ENCODE data around the gene SLC24A3.

The SLC24A3 gene

DNA sequence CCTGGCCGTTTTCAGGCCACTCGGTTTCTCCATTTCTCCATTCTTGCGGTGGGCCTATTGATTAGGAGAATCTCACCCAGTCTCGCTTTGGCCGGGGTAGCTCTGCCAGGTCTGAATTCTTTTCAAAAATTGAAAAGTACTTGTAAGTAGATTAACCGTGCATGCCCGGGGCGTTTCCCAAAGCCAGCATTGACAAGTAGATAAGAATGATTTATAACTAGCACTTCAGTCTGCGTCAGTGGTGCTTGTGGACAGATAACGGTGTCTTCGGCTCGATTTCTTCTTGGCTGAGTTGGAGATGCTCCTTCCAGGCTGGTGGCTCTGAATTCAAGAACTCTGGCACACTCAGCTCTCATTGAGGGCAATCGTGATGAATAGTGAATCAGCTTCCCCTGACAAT, 29.0 kb downstream of the SLC24A3 start:
- DNase-seq (ENCODE audit: low spot score), result no peak

DNA sequence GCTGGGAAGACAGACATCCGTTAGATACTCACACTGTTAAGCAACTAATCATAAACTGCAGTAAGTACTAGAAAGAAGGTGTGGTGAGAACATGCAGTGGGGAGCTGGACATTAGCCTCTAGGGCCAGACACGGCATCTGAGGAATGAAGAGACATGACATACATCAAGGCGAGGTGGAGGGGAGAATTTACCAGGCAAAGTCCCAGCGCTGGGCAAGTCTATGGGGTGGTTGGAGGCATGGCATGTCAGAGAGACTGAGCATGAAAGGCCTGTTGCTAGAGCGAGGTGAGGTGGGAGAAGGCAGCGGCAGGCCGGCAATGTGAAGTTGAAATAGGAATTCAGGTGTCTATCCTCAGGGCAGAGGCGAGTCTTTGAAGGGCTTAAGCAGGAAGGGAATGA, 31.8 kb downstream of the SLC24A3 start:
- DNase-seq (ENCODE audit: low spot score), result no peak

DNA sequence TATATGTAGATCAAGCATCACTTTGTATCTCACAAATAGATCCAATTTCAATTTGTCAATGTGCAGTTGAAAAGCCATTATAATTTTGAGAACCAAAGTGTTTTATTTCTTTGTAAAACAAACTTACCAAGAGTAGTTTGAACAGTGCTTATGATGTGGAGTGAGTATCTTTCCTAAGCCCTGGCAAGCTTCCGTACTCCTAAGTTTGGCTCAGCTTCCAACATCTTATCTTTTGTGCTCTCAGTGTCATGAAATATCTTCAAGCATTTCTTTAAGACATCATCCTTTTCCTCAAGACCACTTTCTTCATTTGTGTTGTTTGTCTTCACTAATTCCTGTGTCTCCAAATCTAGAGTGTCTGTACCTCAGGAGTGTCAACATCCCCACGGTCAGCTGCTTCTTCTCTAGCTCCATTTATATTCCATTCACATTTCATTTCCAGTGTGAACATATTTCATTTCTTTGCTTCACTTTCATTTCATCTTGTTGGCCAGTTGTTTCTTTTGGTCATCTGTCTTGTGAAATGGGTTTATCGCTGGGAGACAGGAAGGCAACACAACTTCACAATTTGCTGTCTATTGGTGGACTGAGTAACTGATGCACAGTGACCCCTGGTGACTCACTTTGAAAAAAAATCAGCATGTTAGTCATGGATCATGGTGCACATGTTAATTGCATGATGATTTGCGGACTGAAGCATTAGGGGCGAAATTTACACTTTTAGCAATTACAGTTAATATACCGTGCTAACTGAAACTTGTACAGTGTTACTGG, 36.9 kb downstream of the SLC24A3 start:
- DNase-seq (ENCODE audit: low spot score), result no peak

DNA sequence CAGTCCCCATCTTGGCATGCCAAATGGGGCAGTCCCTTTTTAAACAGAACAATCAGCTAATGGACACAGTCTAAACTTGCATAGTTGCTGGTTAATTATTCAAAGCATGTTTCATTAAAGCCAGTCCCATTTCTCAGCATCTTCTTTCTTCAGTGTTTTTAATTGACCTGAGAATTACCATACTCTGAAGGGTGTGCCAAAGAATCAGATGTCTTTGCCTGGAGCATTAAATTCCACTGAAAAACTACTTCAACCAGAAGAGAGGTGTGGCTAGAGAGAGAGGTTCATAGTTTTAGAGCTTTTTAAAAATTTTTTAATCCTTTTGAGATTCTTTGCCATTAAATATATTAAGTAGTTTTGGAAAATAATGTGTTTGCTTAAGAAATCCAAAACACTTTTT, 37.9 kb downstream of the SLC24A3 start:
- no peak for DNase-seq (ENCODE audit: low spot score)

DNA sequence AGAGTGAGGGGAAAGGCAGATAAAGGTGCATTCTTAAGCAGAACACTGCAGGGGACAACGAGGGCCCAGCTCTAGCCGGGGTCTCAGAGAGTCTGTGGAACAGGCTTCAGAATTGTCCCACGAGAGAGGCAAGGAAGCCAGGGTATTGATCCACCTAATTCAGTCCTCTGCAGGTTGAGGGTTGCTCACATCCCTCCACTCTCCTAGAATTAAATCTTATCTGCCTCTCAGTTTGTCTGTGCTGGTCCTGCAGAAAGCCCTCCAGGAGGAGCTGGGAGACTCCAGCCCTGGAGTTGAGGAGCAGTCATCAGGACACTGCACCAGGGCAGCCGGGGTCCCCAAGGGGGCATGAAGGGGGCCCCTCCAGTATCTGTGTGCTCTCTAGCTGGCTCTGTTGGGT, 39.1 kb downstream of the SLC24A3 start:
- no peak for DNase-seq (ENCODE audit: low spot score)

DNA sequence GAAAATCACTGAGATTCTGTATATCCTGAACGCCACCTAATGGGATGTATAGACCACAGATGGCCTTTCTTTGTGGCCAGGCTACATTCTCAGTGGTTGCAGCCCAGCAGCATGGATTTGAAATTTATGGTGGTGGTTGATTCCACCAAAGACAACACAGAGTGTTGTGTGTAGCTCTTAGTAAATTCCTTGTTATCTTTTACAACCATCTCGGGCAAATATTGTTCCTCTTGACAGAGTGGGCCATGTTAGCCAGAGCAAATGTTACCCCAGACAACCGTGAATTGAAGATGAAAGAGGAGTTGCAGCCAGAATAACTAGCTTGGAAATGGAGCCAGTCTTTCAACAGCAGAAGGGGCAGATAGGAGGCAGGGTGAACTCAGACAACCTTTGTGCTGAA, 39.5 kb downstream of the SLC24A3 start:
- DNase-seq (ENCODE audit: low spot score), result no peak

DNA sequence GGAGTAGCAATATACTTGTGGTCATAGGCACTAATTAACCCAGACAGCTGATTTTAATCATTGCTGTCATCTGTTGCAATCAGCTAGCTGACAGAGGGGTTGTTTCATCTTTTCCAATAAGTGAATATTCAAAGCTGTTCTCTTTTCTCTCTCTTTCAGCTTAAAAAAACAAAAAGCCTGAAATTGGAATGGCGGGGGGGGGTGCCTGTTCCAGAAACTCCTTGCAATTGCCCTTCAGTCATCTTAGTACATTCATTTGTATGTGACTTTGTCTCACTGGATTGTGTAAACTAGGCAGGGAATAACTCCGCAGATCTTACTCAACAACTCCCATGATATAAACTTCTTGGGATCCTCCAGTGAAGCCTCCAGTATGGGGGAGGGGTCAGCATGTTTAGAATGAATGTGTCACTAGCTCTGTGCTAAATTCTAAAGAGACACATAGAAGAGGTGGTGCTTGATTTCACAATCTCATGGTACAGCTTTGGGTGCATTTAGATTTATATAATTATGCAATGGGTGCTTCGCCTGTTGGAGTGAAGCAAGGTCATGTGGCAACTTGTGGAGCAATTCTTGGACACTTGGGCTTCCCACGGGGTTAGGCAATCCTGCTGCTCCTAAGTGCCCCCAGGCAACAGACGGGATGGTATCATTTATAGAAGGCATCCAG, 40.1 kb downstream of the SLC24A3 start:
- DNase-seq (ENCODE audit: low spot score), result no peak

DNA sequence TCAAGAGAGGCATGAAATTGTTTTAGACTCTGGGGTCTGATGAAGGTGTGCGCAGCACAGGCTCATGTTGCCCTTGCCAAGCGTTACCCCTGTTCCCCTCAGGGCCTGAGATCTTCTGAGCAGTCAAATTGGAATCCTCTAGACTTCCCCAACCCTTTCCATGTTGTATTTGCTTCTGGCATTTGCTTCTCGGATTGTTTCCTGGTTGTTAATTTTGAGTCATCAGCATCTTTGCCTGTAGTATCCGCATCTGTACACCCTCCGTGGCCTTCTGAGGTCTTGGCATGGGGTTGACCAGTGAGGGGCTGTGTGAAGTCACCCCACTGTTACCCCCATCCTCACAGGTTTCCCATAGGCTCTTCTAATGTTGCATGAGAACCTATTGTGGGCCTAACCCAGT, 40.9 kb downstream of the SLC24A3 start:
- DNase-seq (ENCODE audit: low spot score), result no peak

DNA sequence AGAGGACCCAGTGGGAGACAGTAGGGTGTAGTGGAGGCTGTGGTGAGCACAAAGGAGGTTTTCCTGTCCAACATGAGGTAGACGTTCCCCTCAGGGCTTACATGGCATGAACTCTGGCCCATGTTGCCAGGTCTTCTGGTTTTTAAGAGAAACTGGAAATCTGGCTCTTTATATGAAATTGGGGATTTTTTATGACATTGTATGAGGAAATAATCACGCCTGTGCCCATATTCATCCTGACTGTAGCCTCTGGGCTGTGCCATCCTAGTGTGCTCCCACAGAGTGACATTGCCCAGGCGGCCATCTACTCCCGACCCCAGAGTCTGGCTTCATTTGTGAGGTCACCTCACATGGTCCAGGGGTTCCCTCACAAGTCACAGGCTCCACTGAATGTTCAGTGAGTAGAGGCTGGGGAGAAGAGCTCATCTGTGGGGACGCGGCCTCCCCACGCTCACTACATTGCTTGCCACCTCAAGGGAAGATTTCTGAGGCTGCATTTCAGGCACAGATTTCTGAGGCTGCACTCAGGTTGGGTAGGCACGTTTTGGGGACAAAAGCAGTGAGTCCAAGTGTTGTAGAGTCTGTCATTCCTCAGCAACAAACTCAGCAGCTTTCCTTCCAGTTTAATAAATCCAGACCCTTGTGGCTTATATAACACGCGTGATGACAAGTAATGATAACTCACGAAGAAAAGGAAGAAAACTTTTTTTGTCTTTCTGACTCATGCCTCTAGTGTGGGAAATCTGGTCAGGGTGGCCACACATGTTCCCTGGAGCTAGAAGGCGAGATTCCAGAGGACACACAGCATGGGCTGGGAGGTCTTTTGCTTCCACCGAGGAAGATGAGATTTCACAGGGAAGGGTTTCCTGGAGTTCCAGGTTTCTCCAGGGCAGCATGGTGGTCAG, 41.7 kb downstream of the SLC24A3 start:
- DNase-seq (ENCODE audit: low spot score), result no peak

DNA sequence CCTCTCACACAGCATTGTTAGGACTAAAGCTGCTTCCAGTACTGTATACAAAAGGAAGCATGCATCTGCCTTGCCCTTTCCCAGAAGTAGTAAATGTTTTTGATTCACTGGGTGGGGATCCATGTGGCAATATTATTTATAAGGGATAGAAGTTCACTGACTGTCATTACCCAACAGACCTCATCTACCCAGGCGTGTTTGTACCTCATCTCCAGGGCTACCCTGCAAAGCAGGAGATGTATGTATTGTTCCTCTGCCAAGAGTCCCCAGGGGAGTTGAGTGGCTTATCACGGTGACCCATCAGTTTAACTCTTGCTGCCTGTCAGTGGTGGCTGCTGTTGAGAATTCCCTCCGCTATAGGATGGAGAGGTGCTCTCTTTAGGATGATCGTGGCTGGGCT, 42.5 kb downstream of the SLC24A3 start:
- DNase-seq (ENCODE audit: low spot score), result peak; percentile 15

DNA sequence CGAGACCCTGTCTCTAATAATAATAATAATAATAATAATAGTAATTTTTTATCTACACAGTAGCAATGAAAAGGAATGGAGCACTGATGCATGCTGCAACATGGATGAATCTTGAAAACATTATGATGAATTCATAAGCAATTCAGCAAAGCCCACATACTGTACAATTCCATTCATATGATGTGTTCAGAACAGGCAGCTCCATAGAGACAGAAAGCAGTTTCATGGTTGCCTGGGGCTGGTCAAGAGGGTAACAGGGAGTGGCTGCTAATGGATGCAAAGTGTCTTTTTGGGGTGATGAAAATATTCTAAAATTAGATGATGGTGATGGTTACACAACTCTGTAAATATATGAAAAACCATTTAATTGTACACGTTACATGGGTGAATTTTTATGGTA, 43.6 kb downstream of the SLC24A3 start:
- no peak for DNase-seq (ENCODE audit: low spot score)

DNA sequence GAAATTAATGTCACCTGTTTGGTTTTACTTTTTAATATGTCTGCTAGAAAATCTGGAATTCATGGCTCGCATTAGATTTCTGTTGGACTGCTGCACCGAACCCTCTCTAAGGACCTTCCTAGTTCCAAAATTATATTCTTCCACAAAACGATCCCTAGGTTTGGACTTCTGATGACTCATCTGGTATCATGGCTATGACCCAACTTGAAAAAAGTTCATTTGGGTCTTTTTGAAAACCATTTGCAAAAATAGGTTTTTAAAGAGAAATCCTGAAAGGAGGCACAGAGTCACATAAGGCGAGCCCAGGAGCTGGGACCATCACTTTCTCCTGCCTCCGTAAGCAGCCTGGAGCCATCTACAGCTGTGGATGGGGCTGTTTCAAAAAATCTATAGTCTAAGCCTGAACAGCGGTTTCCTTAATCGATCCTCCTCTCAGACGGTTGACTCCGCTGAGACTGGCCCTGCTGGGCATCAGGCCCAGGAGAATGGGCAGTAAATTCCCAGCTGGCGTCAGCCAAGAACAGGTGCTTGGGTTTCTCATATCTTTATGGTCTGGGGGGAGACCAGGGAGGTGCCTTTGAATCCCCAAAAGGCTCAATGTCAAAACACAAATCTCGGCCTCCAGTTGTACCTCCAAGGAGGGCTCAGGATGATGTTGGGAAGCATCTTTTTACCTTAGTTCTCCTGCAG, 44.6 kb downstream of the SLC24A3 start:
- DNase-seq (ENCODE audit: low spot score), result no peak

DNA sequence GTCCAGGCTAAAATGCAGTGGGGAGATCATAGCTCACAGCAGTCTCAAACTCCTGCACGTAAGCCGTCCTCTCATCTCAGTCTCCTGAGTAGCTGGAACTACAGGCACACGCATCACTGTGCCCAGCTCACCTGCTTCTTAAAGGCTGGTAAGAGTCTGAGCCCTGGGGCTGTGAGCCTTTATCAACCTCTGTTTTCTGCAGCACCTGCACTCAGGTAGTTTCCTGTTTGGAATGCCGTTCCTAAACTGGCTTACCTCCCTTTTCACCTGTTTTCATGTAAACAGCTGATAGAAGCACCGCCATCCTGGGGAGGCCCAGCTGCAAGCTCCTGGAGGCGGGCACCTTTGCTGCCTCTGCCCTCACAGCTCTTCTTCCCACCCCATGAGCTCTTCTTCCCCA, 45.4 kb downstream of the SLC24A3 start:
- DNase-seq (ENCODE audit: low spot score), result no peak

DNA sequence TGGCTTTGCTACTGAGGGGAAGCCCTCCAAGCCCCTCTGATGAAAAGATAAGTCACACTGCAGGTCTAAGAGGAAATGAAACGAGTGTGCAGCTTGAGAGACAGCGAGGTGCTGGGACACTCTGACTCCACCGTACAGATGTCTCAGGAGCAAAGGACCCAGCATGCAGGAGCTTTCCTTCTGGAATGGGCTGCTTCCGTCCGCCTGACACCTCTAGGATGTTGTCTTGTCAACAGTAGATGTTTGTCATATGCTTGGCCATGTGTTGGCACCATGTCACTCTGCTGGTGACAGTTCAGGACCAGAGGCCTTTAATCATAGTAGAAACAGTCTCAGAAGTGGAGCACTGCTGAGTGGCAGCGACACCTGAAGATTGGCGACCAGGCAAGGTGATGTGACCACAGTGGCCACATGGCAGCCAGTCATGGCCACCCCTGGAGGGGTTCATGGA, 46.7 kb downstream of the SLC24A3 start:
- DNase-seq (ENCODE audit: low spot score), result no peak

DNA sequence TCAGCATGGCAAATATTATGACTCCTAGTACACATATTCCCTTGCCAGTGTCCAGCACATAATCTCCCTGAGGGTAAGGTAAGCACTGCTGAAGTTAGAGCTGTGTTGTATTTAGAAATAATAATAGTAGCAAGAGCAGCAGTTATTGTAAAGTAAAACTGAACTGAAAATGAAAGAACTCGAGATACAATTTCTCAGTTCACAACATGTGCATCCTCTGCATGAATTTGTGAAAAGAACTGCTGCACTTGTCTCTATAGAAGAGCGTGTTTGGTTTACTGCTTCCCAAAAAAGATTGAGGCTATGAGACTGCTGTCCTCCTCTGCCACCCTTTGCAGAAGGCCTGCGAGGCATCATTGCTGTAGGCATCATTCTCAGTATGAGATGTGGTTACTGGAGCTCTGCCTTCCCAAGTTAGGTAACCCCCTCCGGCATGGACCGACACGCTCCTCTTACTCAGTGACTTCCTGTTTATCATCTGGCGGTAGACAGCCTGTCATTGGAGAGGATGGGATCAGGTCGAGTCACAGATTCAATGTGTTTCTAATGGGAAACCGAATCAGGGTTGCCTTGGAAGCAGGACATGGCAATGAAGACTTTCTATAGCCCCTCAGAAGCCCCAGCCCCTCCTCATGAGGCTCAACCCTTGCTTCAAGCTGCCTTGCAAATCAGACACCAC, 48.1 kb downstream of the SLC24A3 start:
- DNase-seq (ENCODE audit: low spot score), result no peak

DNA sequence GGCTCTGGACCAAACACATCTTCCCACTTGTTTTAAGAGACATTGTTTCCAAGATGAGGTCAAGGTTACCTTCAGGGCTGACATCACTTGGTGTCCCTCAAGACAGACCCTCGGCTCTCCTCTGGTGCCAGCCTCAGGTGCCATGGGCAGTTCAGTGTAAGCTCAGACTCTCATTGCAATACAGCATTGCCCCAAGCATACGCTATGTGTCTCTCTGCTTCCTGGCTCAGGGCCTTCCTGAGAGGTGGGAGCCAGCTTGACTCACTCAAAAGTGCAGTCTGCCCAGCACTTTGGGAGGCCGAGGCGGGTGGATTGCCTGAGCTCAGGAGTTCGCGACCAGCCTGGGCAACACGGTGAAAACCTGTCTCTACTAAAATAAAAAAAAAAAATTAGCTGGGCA, 51.7 kb downstream of the SLC24A3 start:
- no peak for DNase-seq (ENCODE audit: low spot score)

DNA sequence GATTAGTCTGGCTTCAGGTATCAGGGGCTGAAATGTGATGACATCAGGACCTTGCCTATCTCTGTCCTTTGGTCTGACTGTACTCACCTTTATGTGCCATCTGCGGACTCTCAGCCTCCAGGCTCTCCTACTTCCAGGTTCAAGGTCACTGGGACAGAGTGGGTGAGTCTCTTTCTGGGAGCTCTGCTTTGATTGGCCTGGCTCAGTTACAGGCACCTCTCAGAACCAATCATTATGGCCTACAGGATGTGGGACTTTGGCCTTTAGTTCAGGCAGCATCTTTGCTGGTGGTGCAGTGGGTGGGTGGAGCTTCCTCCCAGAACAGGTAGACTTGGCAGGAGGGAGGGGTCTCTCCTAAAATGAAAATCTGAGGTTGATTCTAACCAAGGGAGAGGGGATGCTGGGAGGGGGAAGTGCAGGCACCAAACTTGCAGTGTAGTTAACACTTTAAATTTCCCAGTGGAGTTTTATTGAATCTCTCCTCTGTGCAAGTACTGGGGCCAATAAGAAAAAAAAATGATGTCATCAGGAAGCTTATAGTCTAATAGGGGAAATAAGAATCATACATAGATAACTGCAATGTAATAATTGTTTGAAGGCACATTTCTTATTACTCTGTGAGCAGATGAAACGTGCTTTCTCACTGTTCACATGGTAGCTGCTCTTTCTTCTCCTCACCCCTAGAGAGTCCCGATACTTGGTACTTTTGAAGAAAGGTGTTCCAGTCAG, 53.4 kb downstream of the SLC24A3 start:
- DNase-seq (ENCODE audit: low spot score), result no peak

DNA sequence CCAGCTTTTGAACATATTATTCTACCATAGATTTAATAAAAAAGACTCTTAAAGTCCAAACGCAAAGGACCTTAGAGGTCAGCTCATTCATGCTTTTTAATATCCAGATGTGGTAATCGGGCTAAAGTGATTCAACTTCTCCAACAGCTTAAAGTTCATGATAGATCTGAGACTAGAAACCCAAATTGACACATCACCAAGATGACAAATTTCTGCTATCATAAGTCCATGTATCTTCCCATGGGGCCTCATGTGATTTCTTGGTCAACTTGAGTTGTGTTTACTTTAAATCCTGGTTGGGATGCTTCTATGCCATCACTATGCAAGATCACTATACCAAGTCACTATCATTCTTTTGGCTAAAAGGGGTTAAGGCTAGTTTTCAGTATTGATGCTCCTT, 56.0 kb downstream of the SLC24A3 start:
- no peak for DNase-seq (ENCODE audit: low spot score)

DNA sequence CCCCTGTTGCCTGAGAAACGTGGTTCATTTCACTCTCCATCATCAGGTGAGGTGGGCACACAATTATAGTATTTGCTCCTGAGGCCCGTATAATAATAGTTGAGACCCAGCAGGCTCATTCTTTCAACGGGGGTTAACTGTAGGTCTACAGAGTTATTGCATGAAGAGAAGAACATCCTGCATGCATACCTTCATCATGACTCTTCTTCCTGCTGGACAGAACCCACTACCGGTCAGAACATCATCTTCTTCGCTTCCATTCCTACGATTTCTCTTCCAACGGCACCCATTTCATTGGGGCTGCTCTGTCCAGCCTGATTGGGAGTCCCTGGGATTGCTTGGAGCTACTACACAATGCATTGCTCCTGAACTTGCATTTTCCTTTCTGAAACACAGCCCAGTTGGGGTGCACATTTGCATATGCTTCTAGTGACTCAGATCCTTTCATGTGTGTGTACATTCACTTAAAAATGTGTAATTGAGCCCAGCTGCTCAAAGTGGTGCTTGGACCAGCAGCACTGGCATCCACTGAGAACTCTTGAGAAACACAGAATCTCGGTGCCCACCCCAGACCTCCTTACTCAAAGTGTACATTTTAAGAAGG, 57.4 kb downstream of the SLC24A3 start:
- no peak for DNase-seq (ENCODE audit: low spot score)

DNA sequence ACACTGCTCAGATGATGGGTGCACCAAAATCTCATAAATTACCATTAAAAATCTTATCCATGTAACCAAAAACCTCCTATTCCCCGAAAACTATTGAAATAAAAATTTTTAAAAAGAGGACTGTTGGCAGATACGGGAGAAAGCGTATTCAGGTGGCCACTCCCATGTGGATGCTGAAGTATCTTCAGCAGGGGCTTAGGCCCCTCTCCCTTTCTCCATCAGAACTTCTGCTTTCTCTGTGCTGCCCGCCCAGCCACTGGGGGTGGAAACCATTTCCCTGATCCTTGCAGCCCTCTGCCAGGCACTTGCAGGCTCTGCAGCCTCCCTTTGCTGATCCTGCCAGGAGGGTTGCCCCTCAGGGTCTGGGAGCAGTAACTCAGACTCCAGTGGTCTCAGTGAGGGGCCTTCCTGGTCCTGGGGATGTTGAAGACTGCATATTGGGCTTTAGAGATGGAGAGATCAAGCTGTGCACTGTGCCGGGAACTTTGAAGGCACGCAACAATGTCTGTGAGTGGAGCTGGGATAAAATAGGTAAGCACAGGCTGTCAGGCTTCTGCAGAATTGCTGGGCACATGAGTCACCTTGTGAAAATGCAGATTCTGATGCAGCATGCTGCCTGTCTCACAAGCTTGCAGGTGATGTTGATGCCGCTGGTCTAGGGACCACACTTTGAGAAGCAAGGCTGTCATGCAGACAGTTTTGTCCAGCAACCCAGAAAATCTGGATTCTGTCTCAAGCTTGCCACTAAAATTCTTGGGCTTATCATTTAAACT, 59.6 kb downstream of the SLC24A3 start:
- DNase-seq (ENCODE audit: low spot score), result no peak
